GM18951 (cell line): ENCODE results near the gene BRMS1L.
A peak's percentile ranks its signal among the peaks of the same experiment; 100 is the strongest.
"Not testable (repeated sequence)": the region's sequence is repeated elsewhere in the genome, so short reads cannot be mapped to it uniquely, and the experiment has no call there.

Experiments
- POLR2A ChIP-seq: IDR thresholded peaks from 4 replicates; pipeline ENCODE4 v1.6.1; 2011; ENCODE audit warnings: mild to moderate bottlenecking; ENCODE audit not compliant: insufficient read length, insufficient read depth; ENCODE audit errors: extremely low read depth
- in situ Hi-C: fragments of 300-500 bp; cut with MboI; formaldehyde crosslinking; loops from one replicate; pipeline ENCODE4 v1.12.0; 2022; ENCODE audit warnings: low sequenced_read_pairs, mixed read lengths, inconsistent platforms; ENCODE audit not compliant: unreplicated experiment

Gene BRMS1L, protein sequence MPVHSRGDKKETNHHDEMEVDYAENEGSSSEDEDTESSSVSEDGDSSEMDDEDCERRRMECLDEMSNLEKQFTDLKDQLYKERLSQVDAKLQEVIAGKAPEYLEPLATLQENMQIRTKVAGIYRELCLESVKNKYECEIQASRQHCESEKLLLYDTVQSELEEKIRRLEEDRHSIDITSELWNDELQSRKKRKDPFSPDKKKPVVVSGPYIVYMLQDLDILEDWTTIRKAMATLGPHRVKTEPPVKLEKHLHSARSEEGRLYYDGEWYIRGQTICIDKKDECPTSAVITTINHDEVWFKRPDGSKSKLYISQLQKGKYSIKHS

DNA sequence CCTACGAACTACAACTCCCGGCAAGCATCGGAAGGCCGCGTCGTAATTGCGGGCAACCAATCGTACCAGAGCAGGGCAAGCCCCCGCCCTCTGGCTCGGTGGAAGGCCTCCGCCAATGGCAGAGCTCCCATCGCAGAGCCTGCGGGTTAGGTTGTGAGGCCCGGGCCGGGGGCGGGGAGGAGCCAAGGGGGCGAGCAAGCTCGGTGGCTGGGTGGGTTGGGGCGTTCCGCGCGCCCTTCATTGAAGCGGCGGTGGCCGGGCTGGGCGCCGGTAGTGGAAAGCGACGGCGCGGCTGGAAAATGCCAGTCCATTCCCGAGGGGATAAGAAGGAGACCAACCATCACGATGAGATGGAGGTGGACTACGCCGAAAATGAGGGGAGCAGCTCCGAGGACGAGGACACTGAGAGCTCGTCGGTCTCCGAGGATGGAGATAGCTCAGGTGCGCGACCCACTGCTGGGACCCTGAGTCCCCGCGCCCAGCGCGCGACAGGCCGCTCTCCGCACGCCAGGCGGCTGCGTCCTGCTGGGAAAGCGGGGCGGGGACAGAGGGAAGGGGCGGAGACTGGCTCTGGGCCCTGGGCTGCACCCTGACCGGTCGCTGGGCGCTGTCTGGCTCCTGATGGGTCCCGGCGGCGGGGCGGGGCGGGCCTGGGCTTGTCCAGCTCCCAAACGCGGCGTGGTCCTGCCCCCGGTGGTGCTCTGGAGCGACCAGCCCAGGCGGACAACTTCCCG is at the start of gene BRMS1L:
Gene BRMS1L (plus strand): TSS at position 121 of the 734 bp plus-strand sequence. CDS start 179 bp downstream, at position 300.
- peak; percentile 94 for TF ChIP-seq POLR2A
- in situ Hi-C loops = no loop called here

DNA sequence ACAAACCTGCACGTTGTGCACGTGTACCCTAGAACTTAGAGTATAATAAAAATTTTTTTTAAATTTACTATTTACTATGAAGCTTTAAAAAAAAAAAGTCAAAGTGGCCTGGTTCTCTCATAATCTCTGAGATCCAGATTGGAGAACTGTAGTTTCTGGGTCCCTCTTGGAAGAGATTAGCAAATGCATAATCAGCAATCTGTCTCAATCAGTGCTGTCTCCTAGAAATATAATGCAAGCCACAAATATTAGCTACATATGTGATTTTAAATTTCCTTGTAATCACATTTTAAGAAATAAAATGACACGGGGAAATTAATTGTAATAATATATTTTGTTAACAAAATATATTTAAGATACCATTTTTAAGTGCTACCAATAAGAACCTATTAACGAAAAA is 49.3 kb upstream of the BRMS1L start:
- in situ Hi-C loops = no loop called here

DNA sequence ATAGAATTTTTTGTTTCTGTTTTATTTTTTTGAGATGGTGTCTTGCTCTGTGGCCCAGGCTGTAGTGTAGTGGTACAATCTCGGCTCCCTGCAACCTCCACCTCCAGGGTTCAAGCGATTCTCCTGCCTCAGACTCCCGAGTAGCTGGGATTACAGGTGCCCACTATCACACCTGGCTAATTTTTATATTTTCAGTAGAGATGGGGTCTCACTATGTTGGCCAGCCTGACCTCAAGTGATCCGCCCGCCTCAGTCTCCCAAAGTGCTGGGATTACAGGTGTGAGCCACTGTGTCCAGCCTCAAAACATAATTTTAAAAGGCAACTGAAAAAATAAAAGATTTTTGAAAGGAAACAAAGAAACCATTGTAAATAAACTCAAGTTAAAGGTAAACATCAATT is 48.6 kb upstream of the BRMS1L start:
- in situ Hi-C loops = not testable (repeated sequence)

More for the DNA sequence above, 49.3 kb upstream of the BRMS1L start:
- TF ChIP-seq POLR2A = no peak

DNA sequence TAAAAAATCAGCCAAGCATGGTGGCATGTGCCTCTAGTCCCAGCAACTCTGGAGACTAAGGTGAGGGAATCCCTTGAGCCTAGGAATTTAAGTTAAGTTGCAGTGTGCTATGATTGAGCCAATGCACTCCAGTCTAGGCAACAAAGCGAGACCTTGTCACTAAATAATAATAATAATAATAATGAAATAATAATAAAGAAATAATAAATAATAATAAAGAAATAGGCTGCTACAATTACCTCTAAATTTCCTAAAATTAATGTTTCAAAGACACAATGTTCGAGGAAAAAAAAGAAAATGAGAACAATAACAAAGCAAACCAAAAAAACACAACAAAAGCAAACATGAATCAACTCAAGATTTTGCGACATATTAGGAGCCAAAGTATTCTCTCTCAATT is 46.8 kb upstream of the BRMS1L start:
- TF ChIP-seq POLR2A = no peak
- in situ Hi-C loops = no loop called here

GRCh38 chr14:35783699-35784098 is 42.4 kb upstream of the BRMS1L start:
- no peak for TF ChIP-seq POLR2A
- in situ Hi-C loops = no loop called here

- in situ Hi-C loops = no loop called here
- TF ChIP-seq POLR2A = no peak
Observed at GRCh38 chr14:35786856-35787255, 39.3 kb upstream of the BRMS1L start.

GRCh38 chr14:35789651-35790050 is 36.5 kb upstream of the BRMS1L start:
- no peak for TF ChIP-seq POLR2A
- in situ Hi-C loops = no loop called here

DNA sequence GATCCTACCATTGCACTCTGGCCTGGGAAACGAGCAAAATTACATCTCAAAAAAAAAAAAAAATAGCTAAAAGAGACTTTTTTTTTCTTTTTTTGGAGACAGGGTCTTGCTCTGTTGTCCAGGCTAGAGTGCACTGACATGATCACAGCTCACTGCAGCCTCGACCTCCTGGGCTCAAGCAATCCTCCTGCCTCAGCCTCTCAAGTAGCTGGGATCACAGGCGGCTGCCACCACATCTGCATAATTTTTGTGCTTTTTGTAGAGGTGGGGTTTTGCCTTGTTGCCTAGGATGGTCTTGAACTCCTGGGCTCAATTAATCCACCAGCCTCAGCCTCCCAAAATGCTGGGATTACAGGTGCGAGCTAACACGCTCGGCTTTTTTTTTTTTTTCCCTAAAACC is 28.3 kb upstream of the BRMS1L start:
- in situ Hi-C loops = no loop called here
- TF ChIP-seq POLR2A = no peak

- in situ Hi-C loops = no loop called here
Observed at GRCh38 chr14:35806006-35806907, 19.9 kb upstream of the BRMS1L start.

DNA sequence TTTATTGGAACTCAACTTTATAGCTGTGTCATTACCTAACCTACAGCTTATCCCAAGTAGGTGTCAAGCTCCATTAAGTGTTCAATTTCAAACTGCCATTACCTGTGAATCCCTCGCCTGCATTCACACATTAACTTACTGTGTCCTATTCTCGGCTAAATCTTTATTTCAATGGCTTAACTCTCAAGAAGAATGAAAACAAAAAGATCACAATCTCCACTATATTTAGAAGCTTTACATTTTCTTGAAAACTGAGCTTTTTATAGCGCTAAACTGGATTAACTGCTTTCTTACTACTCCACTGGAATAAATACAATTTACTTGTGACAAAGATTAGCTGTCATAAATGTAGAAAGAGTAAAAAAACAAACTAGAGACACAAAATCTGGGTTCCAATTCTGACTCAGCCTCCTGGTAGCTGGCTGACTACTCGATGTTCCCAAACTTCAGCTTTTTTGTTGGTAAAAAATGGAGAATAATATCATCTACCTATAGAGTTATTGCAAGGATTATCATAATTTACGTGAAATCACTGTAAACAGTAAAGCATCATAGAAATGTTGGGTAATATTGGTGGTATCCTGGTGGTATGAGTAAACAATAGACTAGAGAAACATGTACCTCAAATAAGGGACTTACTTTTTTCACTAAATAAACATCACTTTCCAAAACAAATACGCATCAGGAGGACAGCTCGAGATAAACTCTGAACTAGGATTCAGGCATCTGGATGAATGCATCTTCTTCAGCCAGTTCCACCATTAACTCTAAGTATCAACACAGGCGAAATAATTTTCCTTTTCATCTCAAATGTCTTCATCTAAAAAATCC is 18.8 kb upstream of the BRMS1L start:
- in situ Hi-C loops = no loop called here

More at GRCh38 chr14:35806006-35806907, 19.9 kb upstream of the BRMS1L start:
- no peak for TF ChIP-seq POLR2A

GRCh38 chr14:35808076-35808637 is 18.0 kb upstream of the BRMS1L start:
- in situ Hi-C loops = no loop called here
- TF ChIP-seq POLR2A = no peak

More for the DNA sequence above, 18.8 kb upstream of the BRMS1L start:
- TF ChIP-seq POLR2A = no peak
